GM21447 (cell line): ENCODE results near the gene SAP30L.

Experiments used
- ATAC-seq: cut with Tn5 transposase; IDR thresholded peaks from one replicate; pipeline ENCODE4 v1.9.1; 2021; ENCODE audit not compliant: unreplicated experiment

Gene SAP30L

DNA sequence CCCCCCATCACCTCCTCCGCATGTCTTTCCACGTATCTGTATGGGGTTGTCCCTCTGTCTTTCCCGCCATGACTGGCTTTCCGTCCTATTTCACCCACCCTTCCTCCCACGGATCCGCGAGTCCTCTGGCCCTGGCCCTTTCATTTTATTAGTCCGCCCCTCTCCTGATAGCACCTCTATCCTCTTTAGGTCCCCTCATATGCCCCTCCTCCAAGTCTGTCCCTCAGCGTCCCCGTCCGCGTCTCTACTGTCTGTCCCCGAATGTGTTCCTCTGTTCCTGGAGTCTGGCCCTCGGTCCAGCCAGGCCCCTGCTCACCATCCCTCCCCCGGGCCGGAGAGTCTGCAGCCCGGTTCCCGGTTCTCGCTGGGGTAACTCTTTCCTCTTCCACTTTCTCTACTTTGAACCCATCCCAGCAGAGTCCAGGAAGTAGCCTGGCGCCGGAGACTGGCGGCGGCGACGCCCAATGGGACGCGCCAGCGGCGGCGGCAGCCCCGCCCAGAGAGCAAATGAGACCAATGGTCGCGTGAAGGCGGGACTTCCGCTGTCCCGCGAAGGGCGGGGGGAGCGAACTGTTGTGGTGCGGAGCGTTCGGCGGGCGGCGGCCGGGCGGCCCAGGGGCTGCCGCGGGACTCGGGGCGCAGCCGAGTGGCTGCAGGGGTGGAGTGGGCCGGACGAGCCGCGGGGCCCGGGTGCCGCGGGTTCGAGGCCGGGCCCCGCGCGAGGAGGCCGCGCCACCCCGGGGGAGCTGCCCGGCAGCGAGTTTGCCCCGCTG lies at the start of gene SAP30L:
Gene SAP30L, plus strand, starts transcription at position 576 of the 773 bp plus-strand sequence. CDS start 608 bp downstream, outside the sequence.
- peak; percentile 86 for ATAC-seq

DNA sequence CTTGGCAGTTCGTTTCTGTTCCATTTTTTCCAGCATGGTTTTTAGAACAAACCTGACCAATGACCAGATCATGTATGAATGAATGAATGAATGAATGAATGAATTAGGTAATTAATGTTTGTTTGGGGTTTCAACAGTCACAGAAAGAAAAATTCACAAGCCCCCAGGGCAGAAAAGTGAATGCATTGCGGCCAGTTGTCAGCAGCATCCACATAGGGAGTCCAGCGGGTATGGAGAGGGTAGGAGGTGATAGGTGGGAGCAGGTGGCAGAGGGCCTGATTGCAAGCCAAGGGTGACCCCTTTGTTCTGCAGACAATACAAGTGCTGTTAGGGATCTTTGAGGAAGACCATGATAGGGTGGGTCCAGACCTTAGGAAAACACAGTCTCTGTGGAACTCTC lies 49.7 kb upstream of the SAP30L start:
- ATAC-seq: no peak

- ATAC-seq: no peak
These were observed 48.0 kb upstream of the SAP30L start for GRCh38 chr5:154397652-154398406.

DNA sequence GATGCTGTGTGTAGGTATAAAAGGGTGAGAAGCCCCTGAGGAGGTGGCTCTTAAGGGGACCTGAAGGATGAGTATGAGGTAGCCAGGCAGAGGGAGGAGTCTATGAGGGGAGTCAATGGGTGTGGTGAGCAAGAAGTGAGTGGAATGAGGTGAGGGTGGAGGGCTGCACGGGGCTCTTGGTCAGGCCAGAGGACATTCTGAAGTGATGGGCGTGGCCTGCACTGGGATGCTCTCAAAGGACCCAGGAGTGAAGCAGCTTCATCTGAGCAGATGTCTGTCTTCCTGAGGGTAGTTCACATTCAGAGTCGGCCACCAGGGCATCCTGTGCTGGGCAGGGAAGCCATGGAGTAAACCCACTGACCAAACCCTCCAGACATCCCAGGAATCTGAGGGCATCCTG lies 45.1 kb upstream of the SAP30L start:
- ATAC-seq: no peak

DNA sequence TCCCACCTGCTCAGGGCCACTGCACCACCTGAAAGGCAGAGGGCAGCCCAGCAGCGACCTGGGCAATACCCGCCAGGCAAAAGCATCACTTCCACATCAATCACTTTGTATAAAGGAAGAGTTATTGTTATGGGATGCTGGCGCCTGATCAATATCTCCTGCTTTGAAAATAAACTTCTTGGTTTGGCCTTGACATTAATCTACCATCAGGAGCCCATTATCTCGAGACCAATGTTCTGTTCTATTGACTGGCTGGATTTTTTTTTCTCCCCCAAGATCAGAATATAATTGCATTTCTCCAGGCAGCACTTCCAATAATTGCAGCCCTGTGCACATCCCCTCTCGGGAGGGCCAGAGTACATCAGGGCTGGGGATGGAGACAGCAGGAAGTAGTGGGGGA lies 44.4 kb upstream of the SAP30L start:
- ATAC-seq: no peak

DNA sequence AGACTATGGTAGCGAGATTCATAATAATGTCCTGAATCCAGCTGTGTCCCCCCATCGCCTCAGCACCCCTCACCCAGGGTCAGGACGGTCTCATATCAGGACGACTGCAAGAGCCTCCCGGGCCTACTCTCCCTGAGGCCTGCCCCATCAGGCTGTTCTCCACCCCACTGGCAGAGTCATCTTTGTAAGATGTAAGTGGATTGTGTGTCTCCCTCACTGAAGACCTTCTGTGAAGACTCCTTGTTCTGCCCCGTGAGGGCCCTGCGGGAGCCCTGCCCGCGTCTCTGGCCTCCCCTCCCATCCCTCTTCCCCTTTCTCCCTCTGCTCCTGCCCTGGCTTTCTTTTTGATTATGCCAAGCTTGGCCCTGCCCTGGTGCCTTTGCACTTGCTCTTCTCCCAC lies 43.9 kb upstream of the SAP30L start:
- no peak for ATAC-seq

GRCh38 chr5:154402611-154403010 lies 43.2 kb upstream of the SAP30L start:
- no peak for ATAC-seq

DNA sequence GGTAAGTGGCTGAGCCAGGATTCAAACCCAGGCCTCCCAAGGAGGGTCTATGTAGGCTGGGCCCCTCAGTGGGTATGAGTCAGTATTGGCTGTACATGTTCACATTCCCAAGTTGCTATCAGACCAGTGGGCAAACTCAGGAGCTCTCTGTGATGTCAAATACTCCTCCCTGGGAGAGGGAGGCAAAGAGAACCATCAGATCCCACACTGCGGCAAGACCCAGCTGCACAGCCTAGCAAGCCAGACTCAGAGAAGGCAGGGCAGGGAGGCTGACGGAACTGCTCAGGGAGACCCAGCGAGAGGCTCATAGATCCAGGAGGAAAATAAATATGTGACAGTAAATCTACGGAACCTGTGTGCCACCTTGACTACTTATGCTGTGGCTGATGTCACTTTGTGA lies 42.6 kb upstream of the SAP30L start:
- ATAC-seq: no peak

DNA sequence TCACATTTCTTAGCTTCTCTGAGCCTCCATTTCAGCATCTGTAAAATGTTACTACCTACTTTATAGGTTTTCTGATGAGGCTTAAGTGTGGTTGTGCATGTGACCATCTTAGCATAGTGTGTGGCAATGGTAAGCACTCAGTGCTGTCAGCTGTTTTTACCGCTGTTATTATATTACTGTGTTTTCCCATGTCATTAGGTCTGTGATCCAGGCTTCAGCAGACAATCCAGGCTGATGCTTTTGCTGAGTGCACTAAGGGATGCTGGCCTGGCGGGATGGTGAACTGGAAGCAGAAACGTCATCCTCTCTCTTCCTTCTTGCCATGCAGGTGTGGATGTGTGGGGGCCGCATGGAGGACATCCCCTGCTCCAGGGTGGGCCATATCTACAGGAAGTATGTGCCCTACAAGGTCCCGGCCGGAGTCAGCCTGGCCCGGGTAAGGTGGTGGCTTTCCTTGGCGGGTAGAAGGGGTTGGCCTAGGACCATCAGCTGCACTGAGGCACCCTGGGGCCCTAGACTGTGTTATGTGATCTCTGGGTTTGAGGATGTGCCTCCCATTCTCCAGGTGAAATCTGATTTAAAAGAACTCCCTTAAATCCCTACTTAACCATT lies 41.9 kb upstream of the SAP30L start:
- no peak for ATAC-seq

DNA sequence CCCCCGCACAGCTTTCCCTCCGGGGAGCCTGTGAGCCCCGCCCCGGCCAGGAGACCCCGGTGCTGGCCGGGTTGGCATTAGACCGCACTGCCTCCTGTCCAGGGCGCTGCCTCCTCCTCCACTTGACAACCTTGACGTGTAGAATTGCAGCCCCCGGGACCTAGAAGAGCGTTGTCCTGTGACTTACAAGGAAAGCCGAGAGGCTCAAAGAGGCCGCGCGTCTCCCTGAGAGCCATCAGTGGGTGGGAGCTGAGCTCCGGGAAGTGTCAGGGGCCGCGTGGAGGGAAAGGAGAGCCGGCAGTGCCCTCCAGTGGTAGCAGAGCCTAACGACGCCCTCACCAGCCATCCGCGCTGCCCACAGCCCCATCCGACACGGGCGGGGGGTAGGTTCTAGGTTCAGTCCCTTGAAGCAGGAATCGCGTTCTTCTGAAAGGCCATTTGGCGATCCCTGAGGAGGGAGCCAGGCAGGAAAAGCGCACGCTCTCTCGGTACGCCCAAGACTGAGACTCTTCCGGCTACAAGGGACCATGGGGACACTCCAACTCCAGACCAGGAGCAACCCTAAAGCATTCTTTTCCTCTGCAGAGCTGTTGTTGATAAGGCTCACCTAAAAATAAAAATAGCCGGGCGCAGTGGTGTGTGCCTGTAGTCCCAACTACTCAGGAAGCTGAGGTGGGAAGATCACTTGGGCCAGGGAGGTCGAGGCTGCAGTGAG lies 40.6 kb upstream of the SAP30L start:
- ATAC-seq: peak; percentile 98

DNA sequence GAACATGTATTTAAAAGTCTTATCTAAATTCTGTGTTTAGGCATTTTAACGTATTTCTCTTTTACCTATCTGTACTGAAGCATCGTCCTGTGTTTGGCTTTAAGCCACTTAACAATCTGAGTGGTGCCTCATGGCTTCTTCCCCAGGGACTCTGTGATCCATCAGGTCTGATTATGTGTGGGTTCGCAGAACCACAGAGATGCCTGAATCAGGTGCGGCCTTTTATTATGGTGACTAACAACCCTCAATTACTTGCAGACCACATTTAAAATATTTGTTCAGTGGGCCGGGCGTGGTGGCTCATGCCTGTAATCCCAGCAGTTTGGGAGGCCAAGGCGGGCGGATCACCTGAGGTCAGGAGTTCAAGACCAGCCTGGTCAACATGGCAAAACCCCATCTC lies 39.6 kb upstream of the SAP30L start:
- ATAC-seq: no peak

DNA sequence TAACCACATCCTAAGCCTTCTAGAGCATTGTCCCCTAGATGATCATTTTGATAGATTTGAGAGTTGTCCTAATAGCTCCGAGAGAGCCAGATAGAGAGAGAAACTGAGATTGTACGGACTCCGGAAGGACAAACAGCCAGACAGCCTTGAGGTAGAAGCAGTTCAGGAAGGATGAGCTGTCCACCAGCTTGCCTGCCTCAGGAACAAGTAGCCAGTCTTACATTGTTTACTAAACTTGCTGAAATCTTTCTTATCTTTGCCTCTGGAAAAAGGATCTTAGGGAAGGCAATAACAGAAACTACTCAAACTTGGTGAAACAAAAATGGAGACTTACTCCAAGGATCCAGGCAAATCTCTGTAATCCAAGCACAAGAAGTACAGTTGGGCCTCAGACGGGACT lies 39.0 kb upstream of the SAP30L start:
- ATAC-seq: no peak

GRCh38 chr5:154408811-154409210 lies 37.0 kb upstream of the SAP30L start:
- ATAC-seq: no peak

DNA sequence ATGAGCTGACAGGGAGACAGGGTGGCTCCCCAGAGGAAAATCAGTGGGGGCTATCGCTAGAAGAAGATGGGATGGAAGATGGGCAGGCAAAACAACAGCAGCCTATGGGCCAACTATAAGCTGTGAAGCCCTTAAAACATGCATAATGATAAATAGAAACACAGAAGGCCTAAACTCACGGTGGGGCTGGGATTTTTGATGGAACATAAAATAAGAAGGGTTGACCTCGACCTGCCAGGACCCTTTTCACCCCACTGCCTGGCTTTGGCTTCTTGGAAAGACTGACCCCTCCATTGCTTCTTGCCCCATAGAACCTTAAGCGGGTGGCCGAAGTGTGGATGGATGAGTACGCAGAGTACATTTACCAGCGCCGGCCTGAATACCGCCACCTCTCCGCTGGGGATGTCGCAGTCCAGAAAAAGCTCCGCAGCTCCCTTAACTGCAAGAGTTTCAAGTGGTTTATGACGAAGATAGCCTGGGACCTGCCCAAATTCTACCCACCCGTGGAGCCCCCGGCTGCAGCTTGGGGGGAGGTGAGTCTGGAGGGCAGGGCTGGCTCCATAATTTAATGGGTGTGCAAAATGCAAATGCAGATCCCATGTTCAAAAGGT lies 36.5 kb upstream of the SAP30L start:
- no peak for ATAC-seq

GRCh38 chr5:154410008-154410407 lies 35.8 kb upstream of the SAP30L start:
- no peak for ATAC-seq

GRCh38 chr5:154410786-154411185 lies 35.0 kb upstream of the SAP30L start:
- no peak for ATAC-seq

GRCh38 chr5:154411338-154411737 lies 34.5 kb upstream of the SAP30L start:
- no peak for ATAC-seq

DNA sequence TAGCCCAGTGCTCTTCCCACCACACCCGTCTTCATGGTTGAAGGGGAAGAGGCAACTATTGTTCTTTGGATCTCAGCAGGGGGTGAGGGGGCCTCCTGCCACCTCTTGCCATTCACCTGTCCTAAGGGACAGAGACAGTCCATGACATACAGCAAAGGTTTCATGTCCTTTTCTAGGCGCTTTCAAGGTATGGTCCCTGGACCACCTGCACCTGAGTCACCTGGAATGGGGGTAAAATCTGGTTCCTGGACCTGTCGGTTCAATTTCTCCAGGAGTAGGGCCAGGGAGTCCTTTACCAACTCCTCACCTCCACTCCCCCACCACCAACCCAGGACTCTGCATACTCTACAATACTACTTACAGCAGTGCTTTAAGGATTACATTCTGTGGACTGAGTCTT lies 33.5 kb upstream of the SAP30L start:
- no peak for ATAC-seq

DNA sequence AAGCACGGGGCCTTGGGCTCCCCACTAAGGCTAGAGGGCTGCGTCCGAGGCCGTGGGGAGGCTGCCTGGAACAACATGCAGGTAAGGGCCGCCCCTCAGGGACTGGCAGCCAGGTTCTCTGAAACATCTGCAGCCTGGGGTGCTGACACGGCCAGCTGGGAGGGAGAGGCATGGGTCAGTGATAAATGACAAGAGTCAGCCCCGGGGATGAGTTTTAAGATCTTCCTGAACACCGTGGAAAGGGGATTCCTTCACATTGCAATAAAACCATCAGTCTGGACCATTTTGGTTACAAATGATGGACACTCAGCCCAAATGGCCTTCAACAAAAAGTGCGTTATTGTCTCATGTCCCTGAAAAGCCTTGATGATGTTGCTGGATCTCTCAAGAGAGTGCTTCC lies 32.9 kb upstream of the SAP30L start:
- no peak for ATAC-seq

GRCh38 chr5:154415114-154415513 lies 30.7 kb upstream of the SAP30L start:
- no peak for ATAC-seq

GRCh38 chr5:154418344-154418820 lies 27.4 kb upstream of the SAP30L start:
- ATAC-seq: no peak
